ENCODE results near the gene TXNRD1.

GRCh38 chr12:104339663-104340062, 124.1 kb downstream of the TXNRD1 start:
- TF ChIP-seq CTCF (IDR thresholded peaks at IDR 0.05) (no peak), POLR2A (IDR thresholded peaks at IDR 0.05) (no peak)

Measured in lower leg skin (tissue), 3 donors.